Tibial artery (tissue), 4 donors: ENCODE measurements around the gene HDX.
A peak's percentile ranks its signal among the peaks of the same experiment; 100 is the strongest.

Source experiments
- DNase-seq, 2 donors: peaks; one replicate each; pipeline ENCODE4 v3.0.0-alpha.2; 2019
- H3K27ac ChIP-seq, 2 donors: fragments of 200-600 bp; sonication (generic) in 1 of 2; 1 replicate in 1 of 2; 2 replicates in 1 of 2; pipeline ENCODE4 v1.5.1; 2018 to 2019; ENCODE audit warnings: mild to moderate bottlenecking in 1 of 2
- H3K27me3 ChIP-seq, 2 donors: fragments of 200-600 bp; sonication (generic) in 1 of 2; one replicate each; pipeline versions ENCODE4 v1.5.1 to v1.6.0; 2016 to 2019
- H3K36me3 ChIP-seq, 3 donors: fragments of 200-600 bp; sonication (generic) in 2 of 3; one replicate each; pipeline ENCODE4 v1.5.1; 2016 to 2019; ENCODE audit warnings: mild to moderate bottlenecking in 2 of 3
- H3K4me1 ChIP-seq, 4 donors: fragments of 200-600 bp; sonication (generic) in 2 of 4; 1 replicate in 3 of 4; 2 replicates in 1 of 4; pipeline ENCODE4 v1.5.1; 2016 to 2019
- H3K4me3 ChIP-seq, 2 donors: fragments of 200-600 bp; sonication (generic) in 1 of 2; 1 replicate in 1 of 2; 2 replicates in 1 of 2; pipeline ENCODE4 v1.5.1; 2018 to 2019; ENCODE audit warnings: mild to moderate bottlenecking in 2 of 2
- H3K9me3 ChIP-seq, 3 donors: fragments of 200-600 bp; sonication (generic) in 1 of 3; one replicate each; pipeline ENCODE4 v1.5.1; 2016 to 2019
- intact Hi-C: fragments of 100-400 bp; cut with DNase I; formaldehyde crosslinking; loops from one replicate; pipeline ENCODE4 v1.15.0; 2023; ENCODE audit warnings: low total_unique reads
- TF ChIP-seq, protein P1 (sequence below), 2 experiments: fragments of 200-600 bp in 1 of 2; fragments of 450-650 bp in 1 of 2; IDR thresholded peaks; one replicate each; pipeline ENCODE4 v1.5.1; 2017 to 2019; ENCODE audit warnings: antibody characterized with exemption in 2 of 2, mild to moderate bottlenecking in 1 of 2, moderate library complexity in 1 of 2

The HDX gene

DNA sequence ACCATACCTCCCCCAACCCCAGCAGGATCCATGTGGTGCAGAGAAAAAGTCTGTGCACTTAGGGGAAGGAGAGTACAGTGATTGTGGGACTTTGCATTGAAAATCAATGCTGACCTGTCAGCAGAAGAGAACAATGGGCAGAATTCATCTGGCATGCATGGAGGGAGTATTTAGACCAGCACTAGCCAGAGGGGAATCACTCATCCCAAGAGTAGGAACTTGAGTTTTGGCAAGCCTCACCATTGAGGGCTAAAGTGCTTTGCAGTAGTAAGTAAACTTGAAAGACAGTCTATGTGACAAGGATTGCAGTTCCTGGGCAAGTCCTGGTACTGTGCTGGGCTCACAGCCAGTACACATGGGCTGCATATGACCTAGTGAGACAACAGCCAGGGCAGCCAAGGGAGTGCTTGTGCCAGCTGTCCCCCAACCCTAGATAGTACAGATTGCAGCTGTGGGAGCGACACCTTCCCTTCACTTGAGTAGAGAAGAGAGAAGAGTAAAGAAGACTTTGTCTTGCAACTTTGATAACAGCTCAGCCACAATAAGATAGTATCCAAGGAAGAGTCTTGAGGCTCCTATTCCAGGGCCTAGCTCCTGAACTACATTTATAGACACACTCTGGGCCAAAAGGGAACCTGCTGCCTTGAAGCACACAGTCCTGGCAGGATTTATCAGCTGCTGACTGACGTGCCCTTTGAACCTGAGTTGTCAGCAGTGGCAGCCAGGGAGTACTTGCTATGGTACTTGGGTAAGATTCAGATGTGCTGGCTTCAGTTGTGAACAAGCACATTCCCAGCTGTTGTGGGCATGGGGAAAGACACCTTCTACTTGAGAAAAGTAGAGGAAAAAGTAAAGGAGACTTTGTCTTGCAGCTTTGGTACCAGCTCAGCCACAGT, 48.7 kb downstream of the HDX start:
- DNase-seq: no peak
- TF ChIP-seq, protein P1, sequence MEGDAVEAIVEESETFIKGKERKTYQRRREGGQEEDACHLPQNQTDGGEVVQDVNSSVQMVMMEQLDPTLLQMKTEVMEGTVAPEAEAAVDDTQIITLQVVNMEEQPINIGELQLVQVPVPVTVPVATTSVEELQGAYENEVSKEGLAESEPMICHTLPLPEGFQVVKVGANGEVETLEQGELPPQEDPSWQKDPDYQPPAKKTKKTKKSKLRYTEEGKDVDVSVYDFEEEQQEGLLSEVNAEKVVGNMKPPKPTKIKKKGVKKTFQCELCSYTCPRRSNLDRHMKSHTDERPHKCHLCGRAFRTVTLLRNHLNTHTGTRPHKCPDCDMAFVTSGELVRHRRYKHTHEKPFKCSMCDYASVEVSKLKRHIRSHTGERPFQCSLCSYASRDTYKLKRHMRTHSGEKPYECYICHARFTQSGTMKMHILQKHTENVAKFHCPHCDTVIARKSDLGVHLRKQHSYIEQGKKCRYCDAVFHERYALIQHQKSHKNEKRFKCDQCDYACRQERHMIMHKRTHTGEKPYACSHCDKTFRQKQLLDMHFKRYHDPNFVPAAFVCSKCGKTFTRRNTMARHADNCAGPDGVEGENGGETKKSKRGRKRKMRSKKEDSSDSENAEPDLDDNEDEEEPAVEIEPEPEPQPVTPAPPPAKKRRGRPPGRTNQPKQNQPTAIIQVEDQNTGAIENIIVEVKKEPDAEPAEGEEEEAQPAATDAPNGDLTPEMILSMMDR (IDR thresholded peaks at IDR 0.05): no peak
- Histone ChIP-seq H3K4me3 (no peak overlapping the region), H3K27me3 (no peaks in the 10 kb centered on the region), H3K9me3 (peaks cover 0 to 20% (median 0%) of the 10 kb centered on the region in 3 donors), H3K36me3 (no peaks in the 10 kb centered on the region), H3K4me1 (no peaks in the 10 kb centered on the region), H3K27ac (no peak overlapping the region)
- intact Hi-C loops: no loop called here

DNA sequence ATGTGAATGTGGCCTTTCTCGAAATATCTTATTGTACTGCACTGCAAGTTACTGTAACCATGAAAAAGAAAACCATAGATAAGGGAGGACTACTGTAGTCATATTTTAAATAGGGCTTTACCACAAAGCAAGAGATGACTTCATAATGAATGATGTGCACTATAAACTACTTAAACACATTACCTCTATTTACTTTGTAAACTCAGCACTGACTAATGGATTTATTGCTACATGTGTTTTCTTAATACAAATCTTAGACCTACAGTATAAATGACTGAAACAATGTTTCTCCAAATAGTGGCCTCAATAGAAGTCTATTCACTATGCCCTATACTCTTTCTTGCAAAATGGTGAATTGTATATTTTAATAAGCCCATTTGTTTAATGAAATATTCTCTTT, 61.1 kb downstream of the HDX start:
- Histone ChIP-seq H3K27me3 (no peaks in the 10 kb centered on the region), H3K9me3 (peaks cover 0 to 12% (median 8%) of the 10 kb centered on the region in 3 donors), H3K4me3 (no peak overlapping the region), H3K4me1 (no peaks in the 10 kb centered on the region), H3K36me3 (peaks cover 0 to 14% (median 6%) of the 10 kb centered on the region in 3 donors), H3K27ac (no peak overlapping the region)
- DNase-seq: no peak
- TF ChIP-seq, protein P1 (IDR thresholded peaks at IDR 0.05): no peak
- intact Hi-C loops: no loop called here

DNA sequence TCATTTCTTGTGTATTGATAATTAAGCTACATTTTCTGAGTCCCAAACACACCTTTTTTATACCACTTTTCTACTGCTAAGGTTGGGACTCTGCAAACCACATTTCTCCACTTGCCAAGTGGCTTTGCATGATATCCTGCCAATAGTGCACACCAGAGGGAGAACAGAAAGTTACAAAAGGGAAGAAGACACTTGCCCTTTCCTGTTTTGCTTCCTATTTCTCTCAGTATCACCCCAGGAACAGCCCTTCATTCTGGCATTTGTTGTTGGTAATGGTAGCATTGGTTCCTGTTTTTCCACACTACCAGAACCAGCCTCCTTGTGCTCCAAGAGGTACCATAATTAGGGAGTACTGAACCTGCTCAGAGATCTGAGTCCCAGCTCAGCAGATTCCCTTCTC, 87.1 kb downstream of the HDX start:
- Histone ChIP-seq H3K4me1 (no peaks in the 10 kb centered on the region), H3K36me3 (no peaks in the 10 kb centered on the region), H3K9me3 (peaks cover 0 to 7% (median 0%) of the 10 kb centered on the region in 3 donors), H3K27me3 (no peaks in the 10 kb centered on the region), H3K4me3 (no peak overlapping the region), H3K27ac (no peak overlapping the region)
- DNase-seq: no peak
- TF ChIP-seq, protein P1 (IDR thresholded peaks at IDR 0.05): no peak
- intact Hi-C loops: no loop called here

DNA sequence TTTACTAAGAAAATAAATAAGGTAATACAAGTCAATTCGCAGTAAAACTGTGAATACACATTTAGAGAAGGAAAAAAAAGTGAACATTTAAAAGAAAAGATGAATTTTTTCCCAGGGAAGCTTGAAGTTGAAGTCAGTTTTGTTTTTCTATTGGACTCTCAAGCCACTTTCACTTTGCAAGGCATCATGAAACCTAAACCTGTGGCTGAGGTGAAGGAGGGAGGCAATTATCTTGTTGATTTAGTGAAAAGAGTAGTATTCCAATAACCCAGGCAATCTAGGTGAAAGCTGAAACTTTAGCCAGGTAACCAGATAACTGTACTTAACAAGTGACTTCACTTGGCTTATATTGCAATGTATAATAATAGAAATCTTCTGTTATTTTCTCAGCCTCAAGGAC, 138.6 kb downstream of the HDX start:
- Histone ChIP-seq H3K27ac (peak overlapping the region in 1 of 2 donors; percentile 47), H3K4me3 (peak overlapping the region; percentile 3 to 28), H3K9me3 (no peaks in the 10 kb centered on the region), H3K27me3 (no peaks in the 10 kb centered on the region), H3K36me3 (no peaks in the 10 kb centered on the region), H3K4me1 (peaks cover 0 to 11% (median 2%) of the 10 kb centered on the region in 4 donors)
- DNase-seq: no peak
- intact Hi-C loops: no loop called here
- TF ChIP-seq, protein P1 (IDR thresholded peaks at IDR 0.05): no peak

DNA sequence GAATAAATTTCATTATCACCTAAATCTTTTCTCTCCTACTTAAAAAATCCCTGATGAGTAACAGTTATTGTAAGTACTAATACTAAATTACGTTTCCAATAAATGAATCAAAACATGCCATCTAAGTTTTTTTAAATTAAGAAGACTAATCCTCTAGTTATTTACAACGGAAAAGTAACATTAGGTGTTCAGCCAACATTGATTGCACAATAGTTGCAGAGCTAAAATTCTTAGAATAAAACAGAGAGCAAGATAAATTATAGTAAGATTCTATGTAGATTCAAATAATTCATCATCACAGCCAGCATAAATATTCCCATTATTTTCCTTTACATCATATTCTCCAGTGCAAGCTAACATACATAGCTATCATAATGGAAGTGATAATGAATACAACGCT, 139.2 kb downstream of the HDX start:
- Histone ChIP-seq H3K4me3 (peak overlapping the region; percentile 3 to 28), H3K4me1 (peaks cover 0 to 11% (median 2%) of the 10 kb centered on the region in 4 donors), H3K36me3 (no peaks in the 10 kb centered on the region), H3K27ac (peak overlapping the region in 1 of 2 donors; percentile 47), H3K9me3 (no peaks in the 10 kb centered on the region), H3K27me3 (no peaks in the 10 kb centered on the region)
- TF ChIP-seq, protein P1 (IDR thresholded peaks at IDR 0.05): no peak
- intact Hi-C loops: no loop called here
- DNase-seq: no peak
